Retinal pigment epithelial cell (primary cell): ENCODE measurements around the gene MYBPC1.
A peak's percentile ranks its signal among the peaks of the same experiment; 100 is the strongest.

Source experiments
- DNase-seq: peaks from one replicate; pipeline ENCODE4 v3.0.0-alpha.2; 2010; ENCODE audit warnings: low read depth
- H3K4me3 ChIP-seq: 2 replicates; pipeline ENCODE4 v1.5.1; 2011; ENCODE audit warnings: mild to moderate bottlenecking, low read length, control low read depth, moderate library complexity
- CTCF ChIP-seq: conservative IDR thresholded peaks from 2 replicates; pipeline ENCODE4 v1.5.1; 2011; ENCODE audit warnings: low read depth, low read length, control low read depth, inconsistent platforms

MYBPC1 gene

GRCh38 chr12:101697930-101698799 lies 103.4 kb downstream of the MYBPC1 start:
- no peak for DNase-seq
- no peak for TF ChIP-seq CTCF
- peak overlapping the region; percentile 82 for H3K4me3 ChIP-seq

GRCh38 chr12:101698800-101699347 lies 104.1 kb downstream of the MYBPC1 start:
- peak; percentile 43 for TF ChIP-seq CTCF
- no peak for DNase-seq
- H3K4me3 ChIP-seq, result peak overlapping the region; percentile 82

- TF ChIP-seq CTCF, result no peak
- no peak overlapping the region for H3K4me3 ChIP-seq
- DNase-seq, result no peak
Observed at GRCh38 chr12:101700299-101700820, 105.6 kb downstream of the MYBPC1 start.

- H3K4me3 ChIP-seq, result no peak overlapping the region
- DNase-seq, result no peak
- no peak for TF ChIP-seq CTCF
Observed at GRCh38 chr12:101703487-101703886, 108.7 kb downstream of the MYBPC1 start.

GRCh38 chr12:101706403-101706802 lies 111.6 kb downstream of the MYBPC1 start:
- DNase-seq, result no peak
- H3K4me3 ChIP-seq, result no peak overlapping the region
- no peak for TF ChIP-seq CTCF

- H3K4me3 ChIP-seq, result no peak overlapping the region
- no peak for DNase-seq
- no peak for TF ChIP-seq CTCF
Observed at GRCh38 chr12:101707131-101707782, 112.5 kb downstream of the MYBPC1 start.

- H3K4me3 ChIP-seq, result no peak overlapping the region
- no peak for DNase-seq
- no peak for TF ChIP-seq CTCF
Observed at GRCh38 chr12:101710288-101710687, 115.5 kb downstream of the MYBPC1 start.
